Trophoblast cell (in vitro differentiated cells and primary cell): Measurements from ENCODE around the gene TRIM50.
"Not testable (repeated sequence)": the region's sequence is repeated elsewhere in the genome, so short reads cannot be mapped to it uniquely, and the experiment has no call there.

Experiments
- DNase-seq, 2 donors: peaks; one replicate each; pipeline ENCODE4 v3.0.0-alpha.2; 2016
- H2AFZ ChIP-seq: 2 replicates; pipeline ENCODE4 v1.6.1; 2013; ENCODE audit warnings: low read length, moderate library complexity, mild to moderate bottlenecking; ENCODE audit not compliant: insufficient read depth, poor library complexity
- H2AK5ac ChIP-seq: 2 replicates; pipeline ENCODE4 v1.6.1; 2013; ENCODE audit warnings: mild to moderate bottlenecking, low read length
- H2BK120ac ChIP-seq: 2 replicates; pipeline ENCODE4 v1.6.1; 2013; ENCODE audit warnings: low read length, mild to moderate bottlenecking, moderate library complexity; ENCODE audit not compliant: insufficient read depth, poor library complexity
- H2BK12ac ChIP-seq: 2 replicates; pipeline ENCODE4 v1.6.1; 2013; ENCODE audit warnings: mild to moderate bottlenecking, low read length, moderate library complexity
- H2BK5ac ChIP-seq: 2 replicates; pipeline ENCODE4 v1.6.1; 2013; ENCODE audit warnings: low read length, low read depth, moderate library complexity, mild to moderate bottlenecking; ENCODE audit not compliant: poor library complexity
- H3K14ac ChIP-seq: 2 replicates; pipeline ENCODE4 v1.6.1; 2013; ENCODE audit warnings: mild to moderate bottlenecking, low read length
- H3K18ac ChIP-seq: 2 replicates; pipeline ENCODE4 v1.6.1; 2013; ENCODE audit warnings: mild to moderate bottlenecking, low read length
- H3K23ac ChIP-seq: 2 replicates; pipeline ENCODE4 v1.6.1; 2013; ENCODE audit warnings: low read length
- H3K27ac ChIP-seq: 2 replicates; pipeline ENCODE4 v1.5.1; 2013; ENCODE audit warnings: low read depth, mild to moderate bottlenecking, inconsistent platforms, low read length, moderate library complexity
- H3K27me3 ChIP-seq: 2 replicates; pipeline ENCODE4 v1.6.1; 2013; ENCODE audit warnings: inconsistent platforms, mild to moderate bottlenecking, low read length, moderate library complexity; ENCODE audit not compliant: insufficient read depth
- H3K36me3 ChIP-seq, 2 experiments: 1 replicate in 1 of 2; 2 replicates in 1 of 2; pipeline ENCODE4 v1.6.1; 2013; ENCODE audit warnings: low read length in 2 of 2, mild to moderate bottlenecking in 2 of 2, moderate library complexity in 1 of 2; ENCODE audit not compliant: insufficient read depth in 2 of 2, control insufficient read depth in 1 of 2
- H3K4ac ChIP-seq: 2 replicates; pipeline ENCODE4 v1.6.1; 2013; ENCODE audit warnings: low read depth, mild to moderate bottlenecking, low read length, moderate library complexity
- H3K4me1 ChIP-seq, 2 experiments: 1 replicate in 1 of 2; 2 replicates in 1 of 2; pipeline ENCODE4 v1.6.1; 2013; ENCODE audit warnings: low read length in 2 of 2, mild to moderate bottlenecking in 2 of 2, moderate library complexity in 1 of 2; ENCODE audit not compliant: insufficient read depth in 2 of 2, control insufficient read depth in 1 of 2
- H3K4me2 ChIP-seq: 2 replicates; pipeline ENCODE4 v1.6.1; 2013; ENCODE audit warnings: inconsistent platforms, mild to moderate bottlenecking, low read length, moderate library complexity
- H3K4me3 ChIP-seq: 2 replicates; pipeline ENCODE4 v1.5.1; 2013; ENCODE audit warnings: mild to moderate bottlenecking, low read depth, low read length, inconsistent platforms
- H3K79me1 ChIP-seq: one replicate; pipeline ENCODE4 v1.6.1; 2013; ENCODE audit warnings: low read length
- H3K79me2 ChIP-seq: 2 replicates; pipeline ENCODE4 v1.6.1; 2013; ENCODE audit warnings: low read length, mild to moderate bottlenecking; ENCODE audit not compliant: control insufficient read depth, insufficient read depth, poor library complexity
- H3K9ac ChIP-seq: 2 replicates; pipeline ENCODE4 v1.6.1; 2013; ENCODE audit warnings: mild to moderate bottlenecking, low read length
- H3K9me3 ChIP-seq: 2 replicates; pipeline ENCODE4 v1.6.1; 2013; ENCODE audit warnings: low read depth, mild to moderate bottlenecking, control low read depth, inconsistent platforms, low read length; ENCODE audit not compliant: insufficient read depth
- H4K12ac ChIP-seq: 2 replicates; pipeline ENCODE4 v1.6.1; 2013; ENCODE audit warnings: low read depth, mild to moderate bottlenecking, low read length, moderate library complexity
- H4K8ac ChIP-seq: 2 replicates; pipeline ENCODE4 v1.6.1; 2013; ENCODE audit warnings: low read depth, mild to moderate bottlenecking, low read length, moderate library complexity
- H4K91ac ChIP-seq: one replicate; pipeline ENCODE4 v1.6.1; 2013; ENCODE audit warnings: low read depth, mild to moderate bottlenecking, low read length, moderate library complexity
- WGBS: extraction: QIAGEN DNeasy Blood & Tissue Kit; methylation state at CpG from one replicate; pipeline ENCODE4 v1.1.7; 2013; ENCODE audit warnings: missing lambda C conversion rate; ENCODE audit not compliant: insufficient read length, insufficient coverage; ENCODE audit errors: extremely low coverage; 5-methylcytosine and 5-hydroxymethylcytosine counted together

TRIM50 gene

DNA sequence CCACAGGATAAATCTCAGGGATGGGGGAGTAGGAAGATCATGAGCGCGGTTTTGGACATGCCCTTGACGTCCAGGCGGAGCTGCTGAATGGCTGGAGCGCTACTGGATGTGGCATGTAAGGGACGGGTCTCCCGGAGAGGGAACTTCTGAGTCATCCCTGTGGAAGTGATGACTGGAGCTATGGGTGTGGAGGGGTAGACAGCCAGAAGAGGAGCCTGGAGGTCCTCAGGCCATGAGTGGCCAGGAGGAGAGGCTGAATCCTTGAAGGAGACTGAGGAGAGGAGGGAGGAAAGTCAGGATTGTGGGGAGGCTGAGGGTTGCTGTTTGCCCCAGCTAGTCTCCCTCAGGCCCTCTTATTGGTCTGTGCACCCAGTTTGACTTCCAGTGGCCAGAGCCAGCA lies 16.5 kb downstream of the TRIM50 start:
- not testable (repeated sequence) for H3K79me2 ChIP-seq, H4K91ac ChIP-seq, H3K9ac ChIP-seq, H2BK12ac ChIP-seq, H3K27me3 ChIP-seq, H3K4me3 ChIP-seq, H4K8ac ChIP-seq, H4K12ac ChIP-seq, H2BK120ac ChIP-seq, H3K18ac ChIP-seq, H3K23ac ChIP-seq, DNase-seq, H3K4me2 ChIP-seq, H3K36me3 ChIP-seq, H3K9me3 ChIP-seq, H3K79me1 ChIP-seq, H3K27ac ChIP-seq, H3K4me1 ChIP-seq, H2BK5ac ChIP-seq, H2AK5ac ChIP-seq, H2AFZ ChIP-seq, H3K4ac ChIP-seq, H3K14ac ChIP-seq
- WGBS, result no CpG with 5 or more reads among the region's 7 CpGs

DNA sequence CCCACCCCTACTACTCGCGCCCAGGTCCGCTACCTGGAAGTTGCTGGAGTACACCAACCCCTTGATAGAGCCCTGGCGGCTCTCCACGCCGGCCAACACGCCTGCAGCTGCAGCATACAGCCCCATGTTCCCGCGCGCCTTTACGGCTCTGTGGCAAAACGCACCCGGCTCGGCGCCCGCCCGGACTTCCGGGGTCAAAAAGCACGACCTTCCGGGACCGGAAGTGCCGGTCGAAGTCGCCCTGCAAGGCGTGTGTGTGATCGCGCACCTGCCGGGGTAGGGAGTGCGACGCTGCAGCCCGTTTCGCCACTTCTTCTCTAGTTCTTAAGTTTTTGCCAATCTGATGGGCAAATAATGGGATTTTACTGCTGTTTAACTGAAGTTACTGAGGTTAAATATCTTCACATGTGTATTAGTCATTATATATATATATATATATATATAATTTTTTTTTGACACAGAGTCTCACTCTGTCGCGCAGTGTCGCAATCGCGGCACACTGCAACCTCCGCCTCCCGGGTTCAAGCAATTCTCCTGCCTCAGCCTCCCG lies 19.1 kb downstream of the TRIM50 start, which contains the start of gene NSUN5:
NSUN5 (minus strand) TSS at position 162 of the 550 bp plus-strand sequence; CDS start at position 126, 36 bp downstream.
- Histone ChIP-seq H2BK120ac (peak within 1 kb of the TSS; percentile 54), H3K9ac (peak within 1 kb of the TSS; percentile 79), H2AFZ (peak within 1 kb of the TSS; percentile 53), H3K14ac (peak within 1 kb of the TSS; percentile 63), H3K79me2 (peaks cover 5% of the 10 kb centered on the region), H2AK5ac (peak within 1 kb of the TSS; percentile 44), H3K27me3 (no peaks in the 10 kb centered on the region), H3K79me1 (peaks cover 5% of the 10 kb centered on the region), H3K4me2 (peak within 1 kb of the TSS; percentile 75), H3K23ac (no peak within 1 kb of the TSS), H3K4me1 (peaks cover 6 to 8% of the 10 kb centered on the region in 2 experiments), H3K27ac (no peak within 1 kb of the TSS), H4K91ac (peak within 1 kb of the TSS; percentile 53), H3K18ac (peak within 1 kb of the TSS; percentile 19), H4K12ac (peak within 1 kb of the TSS; percentile 92), H2BK5ac (peak within 1 kb of the TSS; percentile 48), H4K8ac (peak within 1 kb of the TSS; percentile 98), H3K36me3 (peaks cover 19 to 22% of the 10 kb centered on the region in 2 experiments), H3K9me3 (peaks cover 2% of the 10 kb centered on the region), H2BK12ac (no peak within 1 kb of the TSS), H3K4ac (peak within 1 kb of the TSS; percentile 81), H3K4me3 (peak within 1 kb of the TSS; percentile 94)
- WGBS, result no CpG with 5 or more reads among the region's 40 CpGs
- DNase-seq, result peak; percentile 92 to 94

DNA sequence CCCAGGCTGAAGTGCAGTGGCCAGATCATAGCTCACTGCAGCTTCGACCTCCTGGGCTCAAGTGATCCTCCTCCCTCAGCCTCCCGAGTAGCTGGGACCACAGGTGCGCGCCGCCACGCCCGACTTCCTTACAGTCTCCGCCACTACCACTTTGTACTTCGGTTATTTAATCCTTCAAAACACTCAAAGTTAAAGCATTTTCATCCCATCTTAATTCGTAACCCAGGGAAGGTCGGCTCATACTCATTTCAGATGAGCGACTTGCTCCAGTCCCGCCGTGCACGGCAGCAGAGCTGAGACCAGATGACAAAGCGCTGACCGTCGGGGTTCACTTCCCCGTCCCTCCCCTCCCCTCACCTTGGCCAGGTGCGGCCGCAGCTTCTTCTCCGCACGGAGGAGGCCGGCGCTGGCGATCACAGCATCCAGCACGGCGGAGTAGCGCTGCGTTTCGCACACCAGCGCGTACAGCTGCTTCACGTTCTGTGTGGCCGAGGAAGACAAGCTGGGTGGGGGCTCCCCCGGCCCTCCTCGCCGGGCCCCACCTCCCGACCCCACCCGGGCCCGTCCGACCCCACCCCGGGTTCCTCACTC lies 19.7 kb downstream of the TRIM50 start:
- peak overlapping the region; percentile 92 for H4K12ac ChIP-seq
- no peak overlapping the region for H2BK12ac ChIP-seq
- peak overlapping the region; percentile 94 for H3K4me3 ChIP-seq
- H3K9me3 ChIP-seq, result peaks cover 2% of the 10 kb centered on the region
- peaks cover 5% of the 10 kb centered on the region for H3K79me2 ChIP-seq
- H3K27me3 ChIP-seq, result no peaks in the 10 kb centered on the region
- peak overlapping the region; percentile 19 for H3K18ac ChIP-seq
- H3K79me1 ChIP-seq, result peaks cover 5% of the 10 kb centered on the region
- no peak overlapping the region for H3K23ac ChIP-seq
- H2AK5ac ChIP-seq, result peak overlapping the region; percentile 44
- peak overlapping the region; percentile 98 for H4K8ac ChIP-seq
- H4K91ac ChIP-seq, result peak overlapping the region; percentile 53
- peaks cover 6 to 8% of the 10 kb centered on the region in 2 experiments for H3K4me1 ChIP-seq
- H2AFZ ChIP-seq, result peak overlapping the region; percentile 53
- DNase-seq, result peak in 1 of 2 donors; percentile 8
- H2BK5ac ChIP-seq, result no peak overlapping the region
- no CpG with 5 or more reads among the region's 43 CpGs for whole genome bisulfite sequencing
- peak overlapping the region; percentile 63 for H3K14ac ChIP-seq
- H3K4ac ChIP-seq, result peak overlapping the region; percentile 81
- H3K9ac ChIP-seq, result peak overlapping the region; percentile 79
- no peak overlapping the region for H3K27ac ChIP-seq
- peak overlapping the region; percentile 75 for H3K4me2 ChIP-seq
- peaks cover 24 to 27% of the 10 kb centered on the region in 2 experiments for H3K36me3 ChIP-seq
- H2BK120ac ChIP-seq, result peak overlapping the region; percentile 54

DNA sequence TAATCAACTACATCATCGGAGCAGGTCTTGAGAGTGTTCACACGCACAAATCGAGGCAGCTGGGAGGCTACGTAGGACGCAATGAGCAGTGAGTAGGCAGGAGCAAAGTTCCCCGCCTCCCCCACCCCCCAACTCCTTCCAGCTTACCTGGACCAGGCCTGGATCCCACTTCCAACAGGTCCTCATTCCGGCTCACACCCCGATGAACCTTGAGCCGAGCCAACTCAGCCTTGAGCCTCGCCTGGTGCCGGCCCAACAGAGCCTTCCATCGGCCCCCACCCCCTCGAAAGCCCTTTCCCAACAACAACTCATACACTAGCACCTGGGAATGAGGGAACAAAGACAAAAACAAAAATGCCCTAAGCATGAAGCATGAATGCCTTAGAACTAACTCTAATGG lies 20.4 kb downstream of the TRIM50 start:
- no CpG with 5 or more reads among the region's 13 CpGs for WGBS
- H3K9me3 ChIP-seq, result peaks cover 2% of the 10 kb centered on the region

More for the DNA sequence above, 20.4 kb downstream of the TRIM50 start:
- H2AFZ ChIP-seq, result no peak overlapping the region
- no peak overlapping the region for H2AK5ac ChIP-seq
- H4K8ac ChIP-seq, result no peak overlapping the region
- H3K4ac ChIP-seq, result no peak overlapping the region
- no peak overlapping the region for H3K27ac ChIP-seq
- no peak overlapping the region for H2BK5ac ChIP-seq
- peak overlapping the region; percentile 75 for H3K4me2 ChIP-seq
- no peak overlapping the region for H3K4me3 ChIP-seq
- no peak overlapping the region for H2BK12ac ChIP-seq
- H3K23ac ChIP-seq, result no peak overlapping the region
- H3K9ac ChIP-seq, result no peak overlapping the region
- no peak for DNase-seq
- no peak overlapping the region for H4K12ac ChIP-seq
- H3K14ac ChIP-seq, result no peak overlapping the region
- peaks cover 5% of the 10 kb centered on the region for H3K79me1 ChIP-seq
- H3K18ac ChIP-seq, result no peak overlapping the region
- peaks cover 5% of the 10 kb centered on the region for H3K79me2 ChIP-seq
- H4K91ac ChIP-seq, result no peak overlapping the region
- peaks cover 28 to 32% of the 10 kb centered on the region in 2 experiments for H3K36me3 ChIP-seq
- H2BK120ac ChIP-seq, result no peak overlapping the region
- peaks cover 6 to 8% of the 10 kb centered on the region in 2 experiments for H3K4me1 ChIP-seq
- H3K27me3 ChIP-seq, result no peaks in the 10 kb centered on the region
